Measurements from ENCODE around the gene OTUB2.
"Not testable (repeated sequence)": the region's sequence is repeated elsewhere in the genome, so short reads cannot be mapped to it uniquely, and the experiment has no call there.

Gene OTUB2

DNA sequence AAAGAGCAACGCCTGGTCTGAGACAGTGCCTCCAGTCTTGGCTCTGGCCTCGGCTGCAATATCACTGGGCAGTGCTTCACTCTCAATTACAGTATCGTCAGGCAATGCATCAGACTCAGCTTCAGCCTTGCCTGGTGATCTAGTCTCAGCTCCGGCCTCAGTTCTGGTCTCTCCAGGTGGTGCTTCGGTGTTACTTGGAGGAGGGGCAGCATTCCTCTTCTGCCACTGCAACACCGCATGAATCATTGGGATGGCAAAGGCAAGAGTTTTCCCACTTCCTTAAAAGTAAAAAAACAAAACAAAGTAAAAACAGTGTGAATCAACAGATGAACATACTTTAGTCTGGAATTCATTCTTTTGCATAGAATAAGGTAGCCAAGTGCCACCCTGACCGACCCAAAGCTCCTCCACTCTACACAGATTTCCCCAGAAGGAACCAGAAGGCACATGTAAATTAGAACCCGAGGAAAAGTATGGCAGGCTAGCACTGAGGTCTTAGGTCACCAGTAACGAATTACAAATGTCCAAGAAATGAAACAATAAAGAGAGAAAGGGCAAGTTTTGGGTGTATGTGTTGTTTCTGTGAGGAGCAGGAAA is 36.3 kb downstream of the OTUB2 start:
- no peak for DNase-seq

DNA sequence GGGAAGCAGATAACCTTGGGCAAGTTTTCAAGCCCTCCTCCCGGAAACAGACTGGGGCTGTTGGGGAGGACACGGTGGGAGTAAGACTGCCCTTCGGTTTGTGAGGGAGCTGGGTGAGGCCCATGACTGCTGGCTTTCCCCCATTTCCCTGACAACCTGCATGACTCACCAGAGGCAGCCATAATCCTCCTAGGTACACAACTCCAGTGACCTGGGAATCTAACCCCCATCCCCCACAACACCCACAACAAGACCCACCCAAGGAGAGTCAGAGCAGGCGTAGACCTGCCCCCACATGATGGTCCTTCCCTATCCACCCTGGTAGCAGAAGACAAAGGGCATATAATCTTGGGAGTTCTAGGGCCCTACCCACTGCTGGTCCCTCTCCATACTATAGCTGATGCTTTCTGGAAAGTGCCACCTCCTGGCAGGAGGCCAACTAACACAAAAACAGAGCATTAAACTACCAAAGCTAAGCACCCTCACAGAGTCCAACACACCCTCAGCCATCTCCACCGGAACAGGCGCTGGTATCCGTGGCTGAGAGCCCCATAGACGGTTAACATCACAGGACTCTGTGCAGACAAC is 40.0 kb downstream of the OTUB2 start:
- DNase-seq: no peak

DNA sequence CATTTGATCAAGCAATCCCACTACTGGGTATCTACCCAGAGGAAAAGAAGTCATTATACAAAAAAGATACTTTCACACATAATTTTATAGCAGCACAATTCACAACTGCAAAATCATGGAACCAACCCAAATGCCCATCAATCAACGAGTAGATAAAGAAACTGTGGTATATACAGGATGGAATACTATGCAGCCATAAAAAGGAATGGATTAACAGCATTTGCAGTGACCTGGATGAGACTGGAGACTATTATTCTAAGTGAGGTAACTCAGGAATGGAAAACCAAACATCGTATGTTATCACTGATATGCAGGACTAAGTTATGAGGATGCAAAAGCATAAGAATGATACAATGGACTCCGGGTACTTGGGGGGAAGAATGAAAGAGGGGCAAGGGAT is 45.9 kb downstream of the OTUB2 start:
- not testable (repeated sequence) for DNase-seq

DNA sequence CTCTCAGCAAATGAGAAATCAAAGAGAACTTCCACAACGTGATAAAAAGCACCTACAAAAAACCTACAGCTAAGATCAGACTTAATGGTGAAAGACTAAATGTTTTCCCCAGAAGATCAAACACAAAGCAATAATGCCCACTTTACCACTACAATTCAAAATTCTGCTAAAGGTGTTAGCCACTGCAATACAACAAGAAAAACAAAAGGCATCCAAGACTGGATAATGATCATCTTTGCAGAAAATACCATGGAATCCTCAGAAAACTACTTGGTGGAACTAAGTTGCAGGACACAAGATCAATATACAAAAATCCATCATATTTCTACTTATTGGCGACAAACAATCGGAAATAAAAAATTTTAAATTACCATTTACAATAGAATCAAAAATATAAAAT is 48.4 kb downstream of the OTUB2 start:
- DNase-seq: no peak

DNA sequence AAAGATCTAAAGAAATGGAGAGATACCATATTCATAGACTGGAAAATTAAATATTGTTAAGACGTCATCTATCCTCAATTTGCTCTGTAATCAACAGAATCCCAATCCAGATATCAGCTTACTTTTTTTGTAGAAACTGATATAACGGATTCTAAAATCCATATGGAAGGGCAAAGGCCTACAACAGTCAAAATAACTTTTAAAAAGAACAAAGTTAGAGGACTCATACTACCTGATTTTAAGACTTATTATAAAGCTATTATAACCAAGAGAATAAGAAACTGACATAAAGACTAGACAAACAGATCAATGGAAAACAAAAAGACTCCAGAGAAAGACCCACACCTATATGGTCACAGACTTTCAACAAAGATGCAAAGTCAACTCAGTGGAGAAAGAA is 48.9 kb downstream of the OTUB2 start:
- peak; percentile 9 for DNase-seq

DNA sequence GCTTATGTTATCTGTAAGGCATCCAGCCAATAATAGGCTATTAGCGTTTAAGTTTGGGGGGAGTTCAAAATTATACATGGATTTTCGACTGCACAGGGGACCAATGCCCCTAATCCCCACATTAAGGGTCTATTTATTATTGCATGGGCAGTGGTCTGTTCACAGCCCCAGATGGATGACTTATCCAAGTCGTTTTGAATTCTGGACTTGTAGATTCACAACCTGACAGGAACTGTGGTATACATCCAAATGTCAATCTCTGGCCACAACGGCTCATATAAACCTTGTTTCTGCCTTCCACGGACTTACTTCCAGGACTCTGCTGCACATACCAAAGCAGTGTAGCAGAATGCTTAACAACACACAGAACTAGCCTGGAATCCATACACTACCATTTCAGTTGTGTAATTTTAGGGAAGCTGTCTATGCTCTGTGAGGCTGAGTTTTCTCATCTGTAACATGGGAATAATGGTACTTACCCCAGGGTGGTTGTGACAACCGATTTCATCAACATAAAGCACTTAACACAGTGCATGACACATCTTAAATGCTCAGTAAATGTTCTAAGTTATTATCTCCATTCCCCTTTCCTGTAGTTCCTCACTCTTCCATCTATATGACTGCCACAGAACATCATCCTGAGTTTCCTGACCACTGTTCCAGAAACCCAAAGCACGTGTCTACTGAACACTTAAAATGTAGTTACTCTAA is 51.1 kb downstream of the OTUB2 start:
- DNase-seq: no peak

DNA sequence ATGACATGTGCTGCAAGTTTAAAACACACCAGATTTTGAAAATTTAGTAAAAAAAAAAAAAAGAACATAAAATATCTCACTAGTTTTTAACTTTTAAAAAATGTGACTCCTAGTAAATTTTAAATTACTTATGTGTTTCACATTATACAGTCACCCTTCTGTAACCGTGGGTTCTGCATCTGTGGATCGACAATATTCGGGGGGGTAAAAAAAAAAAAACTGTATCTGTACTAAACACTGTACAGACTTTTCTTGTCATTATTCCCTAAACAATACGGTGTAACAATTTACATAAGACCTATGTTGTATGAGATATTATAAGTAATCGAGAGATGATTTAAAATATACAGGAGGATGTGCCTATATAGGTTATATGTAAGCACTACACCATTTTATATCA is 51.7 kb downstream of the OTUB2 start:
- DNase-seq: no peak

DNA sequence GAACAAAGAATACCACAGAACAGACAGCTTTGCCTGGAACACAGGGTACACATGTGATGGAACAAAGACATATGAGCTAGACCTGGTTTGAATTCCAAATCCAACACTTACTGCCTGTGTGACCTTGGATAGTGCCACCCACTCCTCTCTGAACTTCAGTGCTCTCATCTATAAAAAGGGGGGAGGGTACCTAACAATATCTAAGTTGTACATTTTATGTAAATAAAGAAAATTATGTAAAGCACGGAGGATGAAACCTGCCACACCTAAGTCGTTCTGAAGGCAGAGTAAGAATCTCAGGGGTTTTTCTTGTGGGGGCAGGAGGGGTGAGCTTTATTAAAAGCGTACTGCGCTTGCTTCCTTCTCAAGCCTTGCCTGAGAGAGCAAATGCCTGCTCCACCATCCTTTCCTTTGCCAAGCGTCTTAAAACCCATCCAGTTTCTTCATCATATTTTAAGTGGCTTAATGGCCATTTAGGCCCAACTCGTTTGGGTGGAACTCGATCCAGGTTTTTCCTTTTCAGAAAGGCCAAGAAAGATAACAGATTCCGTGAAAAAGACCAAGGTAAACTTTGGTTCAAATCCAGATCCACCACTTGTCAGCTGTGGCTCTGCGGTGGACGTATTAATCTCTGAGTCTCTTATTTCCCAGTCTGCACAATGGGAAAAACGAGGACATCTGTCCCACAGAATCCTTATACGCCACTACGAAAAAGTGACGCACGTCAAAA is 53.9 kb downstream of the OTUB2 start:
- peak; percentile 72 for DNase-seq

DNA sequence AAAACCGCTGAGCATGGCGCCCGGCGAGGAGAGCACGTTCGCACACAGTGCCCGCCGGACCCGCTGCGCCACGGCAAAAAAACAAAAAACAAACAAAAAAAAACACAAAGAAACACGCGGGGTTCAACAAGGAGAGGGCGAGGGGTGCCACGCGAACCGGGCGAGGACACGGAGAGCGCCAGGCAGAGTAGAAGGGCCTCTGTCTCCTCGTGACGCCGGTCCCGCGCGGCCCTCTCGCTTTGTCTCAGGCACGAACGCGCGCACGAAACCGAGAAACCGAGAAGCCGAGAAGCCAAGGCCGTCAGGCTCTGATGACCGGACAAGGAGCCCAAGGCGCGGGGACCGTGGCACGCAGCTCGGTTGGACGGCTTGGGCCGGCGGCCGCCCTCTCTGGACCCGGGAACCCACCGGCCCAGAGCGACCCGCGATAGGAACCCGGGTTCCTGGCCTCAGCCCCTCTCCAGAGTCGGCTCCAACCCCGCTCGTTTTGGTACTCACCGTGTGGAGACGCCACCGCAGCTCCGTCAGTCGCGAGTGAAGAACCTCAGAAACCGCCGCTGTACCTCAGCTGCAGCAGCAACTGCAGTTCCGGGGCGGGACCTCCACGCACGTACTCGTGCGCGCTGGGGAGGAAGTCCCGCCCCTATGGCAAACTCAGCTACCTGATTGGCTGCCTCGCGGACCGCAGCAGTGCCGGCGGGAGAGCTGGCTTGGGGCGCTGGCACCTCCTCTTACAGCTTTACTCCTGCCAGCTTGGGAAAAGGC is 54.7 kb downstream of the OTUB2 start, which contains the start of the genes DDX24 and IFI27L1:
TSS of gene DDX24 (minus strand) at position 582 of the 765 bp plus-strand sequence. CDS start 1,460 bp downstream, outside the sequence.
TSS of gene IFI27L1 (plus strand) at position 690 of the 765 bp plus-strand sequence. CDS start 15,628 bp downstream, outside the sequence.
- DNase-seq: peak; percentile 95

DNA sequence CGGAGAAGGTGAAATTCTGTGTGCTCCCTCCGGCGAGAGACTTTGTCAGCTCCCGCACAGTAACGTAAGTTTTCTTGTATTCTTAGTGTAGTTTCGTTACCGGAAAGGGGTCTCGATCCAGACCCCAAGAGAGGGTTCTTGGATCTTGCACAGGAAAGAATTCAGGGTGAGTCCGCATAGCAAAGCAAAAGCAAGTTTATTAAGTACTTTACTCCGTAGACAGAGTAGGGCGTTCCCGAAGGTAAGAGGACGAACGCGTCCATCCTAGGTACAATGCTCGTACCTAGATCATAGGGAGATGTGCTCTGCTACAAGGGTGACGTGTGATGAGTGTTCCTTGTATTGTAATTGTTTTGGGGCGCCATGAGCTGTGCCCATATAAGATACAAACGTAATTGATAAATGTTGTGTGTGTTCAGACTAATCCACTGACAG is 55.3 kb downstream of the OTUB2 start:
- no peak for DNase-seq

DNA sequence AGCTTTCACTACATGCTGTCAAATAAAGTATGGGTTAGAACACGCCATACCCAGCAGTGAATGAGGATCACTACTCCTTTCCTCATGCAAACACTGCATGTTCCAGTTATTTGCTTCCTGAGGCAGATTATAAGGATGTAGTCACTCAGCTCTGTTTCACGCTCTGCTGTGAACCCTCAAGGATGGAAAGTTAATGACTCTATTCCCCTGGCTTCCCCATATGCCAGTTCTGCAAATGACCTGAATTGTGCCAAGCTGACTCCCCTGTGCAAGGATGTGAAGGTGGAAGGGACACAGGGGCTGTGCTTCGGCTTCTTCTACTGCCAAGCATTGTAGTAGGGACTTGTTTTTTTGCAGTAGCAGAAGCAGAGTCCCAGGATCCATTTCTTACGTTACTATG is 61.8 kb downstream of the OTUB2 start:
- DNase-seq: no peak

DNA sequence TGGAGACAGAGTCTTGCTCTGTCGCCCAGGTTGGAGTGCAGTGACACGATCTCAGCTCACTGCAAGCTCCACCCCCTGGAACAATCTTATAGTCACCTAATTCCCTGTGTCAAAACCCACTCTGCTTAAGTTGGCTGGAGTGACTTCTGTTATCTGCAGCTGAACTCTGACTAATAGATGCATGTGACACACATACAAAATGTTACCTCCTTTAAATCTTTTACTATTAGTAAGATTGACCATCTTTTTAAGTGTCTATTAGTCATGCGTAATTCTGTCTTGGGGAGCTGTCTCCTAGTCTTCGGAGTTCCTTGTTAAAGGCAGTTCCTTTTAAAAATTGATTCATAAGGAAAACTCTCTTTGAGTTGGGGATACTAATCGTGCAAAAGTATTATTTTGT is 62.4 kb downstream of the OTUB2 start:
- no peak for DNase-seq

DNA sequence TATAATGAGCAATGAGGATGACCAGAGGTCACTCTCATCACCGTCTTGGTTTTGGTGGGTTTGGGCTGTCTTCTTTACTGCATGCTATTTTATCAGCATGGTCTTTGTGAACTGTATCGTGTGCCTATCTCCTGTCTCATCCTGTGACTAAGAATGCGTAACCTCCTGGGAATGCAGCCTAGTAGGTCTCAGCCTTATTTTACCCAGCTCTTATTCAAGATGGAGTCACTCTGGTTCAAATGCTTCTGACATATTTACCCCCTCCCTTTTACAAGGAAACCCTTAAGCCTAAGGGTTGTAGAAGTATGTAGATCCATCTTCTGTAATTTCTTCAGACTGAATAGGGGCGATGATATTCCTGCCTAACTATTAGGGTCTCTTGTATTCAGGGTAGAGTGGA is 63.3 kb downstream of the OTUB2 start:
- DNase-seq: no peak

DNA sequence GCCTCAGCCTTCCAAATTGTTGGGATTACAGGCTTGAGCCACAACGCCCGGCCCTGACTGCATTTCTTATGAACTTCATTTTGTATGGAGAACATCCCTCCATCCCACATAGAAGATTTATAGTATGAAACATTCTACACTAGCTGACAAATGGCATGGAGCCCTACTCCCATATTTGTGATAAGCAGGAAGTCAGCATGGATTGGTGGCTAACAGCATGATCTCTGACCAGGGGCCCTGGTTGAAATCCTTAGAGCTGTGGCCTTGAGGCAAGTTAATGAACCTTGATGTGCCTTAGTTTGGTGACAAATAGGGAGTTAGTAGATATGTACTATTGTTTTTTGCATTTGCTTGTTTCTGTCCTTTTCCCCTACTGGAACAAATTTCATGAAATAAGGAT is 67.3 kb downstream of the OTUB2 start:
- DNase-seq: no peak

DNA sequence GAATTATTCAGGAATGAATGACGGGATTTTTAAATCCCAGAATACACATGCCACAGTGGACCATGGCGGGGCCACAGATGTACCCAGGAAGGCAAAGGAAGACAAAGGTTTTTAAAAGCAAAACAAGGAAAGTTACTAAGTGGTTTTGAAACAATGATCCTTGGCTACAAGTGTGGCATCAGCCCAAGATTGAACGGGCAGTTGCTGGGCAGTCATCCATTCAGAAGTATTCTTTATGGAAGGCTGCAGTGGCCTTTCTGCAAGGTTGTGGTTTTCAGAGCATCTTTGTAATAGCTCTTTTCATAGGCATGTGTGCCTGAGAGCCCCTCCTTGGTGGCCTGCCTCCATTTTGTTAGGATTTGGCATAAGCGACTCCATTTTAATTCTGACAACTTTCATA is 71.0 kb downstream of the OTUB2 start:
- DNase-seq: no peak
